Astrocyte (in vitro differentiated cells and primary cell): ENCODE results near the gene CDK14. TPM values are rescaled to one million over a fixed set of nuclear protein-coding genes. Genes with fewer than 3 reads are reported as not detected.

ENCODE experiments used
- DNase-seq: peaks from one replicate; pipeline ENCODE4 v3.0.0-alpha.2; 2010; ENCODE audit warnings: low read depth
- FAIRE-seq: peaks from 2 replicates; lab custom pipeline; 2011; peaks lifted over from hg19 to GRCh38; lab: Jason Lieb, UNC
- H2AFZ ChIP-seq: 2 replicates; pipeline ENCODE4 v1.6.0; 2012; ENCODE audit warnings: low read depth, low read length, inconsistent platforms
- H3K27ac ChIP-seq: 2 replicates; pipeline ENCODE4 v1.5.1; 2011; ENCODE audit warnings: low read depth, low read length, inconsistent platforms
- H3K27me3 ChIP-seq: 2 replicates; pipeline ENCODE4 v1.6.0; 2011; ENCODE audit warnings: low read length, inconsistent platforms; ENCODE audit not compliant: insufficient read depth
- H3K36me3 ChIP-seq: 2 replicates; pipeline ENCODE4 v1.5.1; 2011; ENCODE audit warnings: low read length, inconsistent platforms; ENCODE audit not compliant: insufficient read depth
- H3K4me1 ChIP-seq: 2 replicates; pipeline ENCODE4 v1.5.1; 2011; ENCODE audit warnings: low read length, inconsistent platforms; ENCODE audit not compliant: insufficient read depth
- H3K4me2 ChIP-seq: 2 replicates; pipeline ENCODE4 v1.6.0; 2012; ENCODE audit warnings: low read length, inconsistent platforms
- H3K4me3 ChIP-seq: 2 replicates; pipeline ENCODE4 v1.5.1; 2011; ENCODE audit warnings: low read depth, mild to moderate bottlenecking, low read length, inconsistent platforms; ENCODE audit not compliant: insufficient read depth
- H3K79me2 ChIP-seq: 2 replicates; pipeline ENCODE4 v1.6.0; 2012; ENCODE audit warnings: mild to moderate bottlenecking, low read length, inconsistent platforms; ENCODE audit not compliant: insufficient read depth
- H3K9ac ChIP-seq: 2 replicates; pipeline ENCODE4 v1.6.0; 2012; ENCODE audit warnings: mild to moderate bottlenecking, low read length, inconsistent platforms
- H3K9me3 ChIP-seq: 2 replicates; pipeline ENCODE4 v1.5.1; 2012; ENCODE audit warnings: low read depth, mild to moderate bottlenecking, low read length, inconsistent platforms; ENCODE audit not compliant: insufficient read depth
- H4K20me1 ChIP-seq: 2 replicates; pipeline ENCODE4 v1.6.0; 2012; ENCODE audit warnings: low read length, inconsistent platforms; ENCODE audit not compliant: insufficient read depth
- H3K27ac Mint-ChIP-seq: one replicate; pipeline ENCODE4 v1.8.0; 2021; ENCODE audit warnings: mild to moderate bottlenecking, mixed read lengths; ENCODE audit not compliant: unreplicated experiment
- H3K27me3 Mint-ChIP-seq: one replicate; pipeline ENCODE4 v1.8.0; 2021; ENCODE audit warnings: low read depth, mixed read lengths; ENCODE audit not compliant: unreplicated experiment
- H3K36me3 Mint-ChIP-seq: one replicate; pipeline ENCODE4 v1.8.0; 2021; ENCODE audit warnings: low read depth, mixed read lengths; ENCODE audit not compliant: unreplicated experiment
- H3K4me1 Mint-ChIP-seq: one replicate; pipeline ENCODE4 v1.8.0; 2021; ENCODE audit warnings: low read depth, mixed read lengths; ENCODE audit not compliant: unreplicated experiment
- H3K4me3 Mint-ChIP-seq: one replicate; pipeline ENCODE4 v1.8.0; 2021; ENCODE audit warnings: mild to moderate bottlenecking, moderate library complexity, mixed read lengths; ENCODE audit not compliant: unreplicated experiment
- H3K9me3 Mint-ChIP-seq: one replicate; pipeline ENCODE4 v1.8.0; 2021; ENCODE audit warnings: mild to moderate bottlenecking, mixed read lengths; ENCODE audit not compliant: unreplicated experiment
- CTCF ChIP-seq: IDR thresholded peaks from 2 replicates; pipeline ENCODE4 v1.5.1; 2011; ENCODE audit warnings: low read depth, mild to moderate bottlenecking, inconsistent platforms, low read length, moderate library complexity; ENCODE audit not compliant: insufficient read depth
- EZH2 ChIP-seq: IDR thresholded peaks from 2 replicates; pipeline ENCODE4 v1.6.1; 2012; ENCODE audit warnings: mild to moderate bottlenecking, low read length, inconsistent platforms; ENCODE audit not compliant: insufficient read depth
- total RNA-seq: library from RNA; stranded (reverse); gene quantifications from 2 replicates; pipeline ENCODE4 v1.2.1, GENCODE V29; 2021

CDK14 gene
- total RNA-seq, 1 donor from 2014 or later: 30.2 TPM

DNA sequence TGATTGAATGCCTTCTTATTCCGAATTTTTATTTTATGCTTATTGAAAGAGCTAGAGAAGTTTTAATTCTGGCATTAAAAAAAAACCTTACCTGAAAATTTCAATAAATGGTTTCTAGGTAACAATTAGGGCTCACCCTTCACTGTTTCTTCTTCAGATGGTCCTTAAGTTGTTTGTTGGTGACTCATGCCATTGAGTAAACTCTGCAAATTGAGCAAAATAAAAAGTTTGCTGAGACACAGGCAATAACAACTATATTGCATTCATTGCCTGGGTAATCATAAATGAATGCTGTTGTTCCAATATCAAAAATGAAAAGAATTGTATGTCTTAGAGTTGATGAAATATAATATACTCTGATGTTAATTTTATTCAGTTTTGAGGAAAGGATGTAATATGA lies 300.3 kb downstream of the CDK14 start:
- H3K9ac ChIP-seq: no peak overlapping the region
- H3K4me3 ChIP-seq: no peak overlapping the region
- no peaks in the 10 kb centered on the region for H3K36me3 ChIP-seq
- Mint-ChIP-seq H3K27me3 (no peaks in the 10 kb centered on the region), H3K4me1 (peaks cover 2% of the 10 kb centered on the region), H3K27ac (no peak overlapping the region), H3K36me3 (no peaks in the 10 kb centered on the region), H3K9me3 (no peaks in the 10 kb centered on the region), H3K4me3 (no peak overlapping the region)
- H3K4me1 ChIP-seq: no peaks in the 10 kb centered on the region
- no peaks in the 10 kb centered on the region for H3K79me2 ChIP-seq
- H4K20me1 ChIP-seq: no peaks in the 10 kb centered on the region
- H3K27ac ChIP-seq: no peak overlapping the region
- H2AFZ ChIP-seq: no peak overlapping the region
- H3K4me2 ChIP-seq: no peak overlapping the region
- TF ChIP-seq EZH2 (no peak), CTCF (no peak)
- DNase-seq: no peak
- no peaks in the 10 kb centered on the region for H3K27me3 ChIP-seq
- FAIRE-seq: no peak
- H3K9me3 ChIP-seq: no peaks in the 10 kb centered on the region

DNA sequence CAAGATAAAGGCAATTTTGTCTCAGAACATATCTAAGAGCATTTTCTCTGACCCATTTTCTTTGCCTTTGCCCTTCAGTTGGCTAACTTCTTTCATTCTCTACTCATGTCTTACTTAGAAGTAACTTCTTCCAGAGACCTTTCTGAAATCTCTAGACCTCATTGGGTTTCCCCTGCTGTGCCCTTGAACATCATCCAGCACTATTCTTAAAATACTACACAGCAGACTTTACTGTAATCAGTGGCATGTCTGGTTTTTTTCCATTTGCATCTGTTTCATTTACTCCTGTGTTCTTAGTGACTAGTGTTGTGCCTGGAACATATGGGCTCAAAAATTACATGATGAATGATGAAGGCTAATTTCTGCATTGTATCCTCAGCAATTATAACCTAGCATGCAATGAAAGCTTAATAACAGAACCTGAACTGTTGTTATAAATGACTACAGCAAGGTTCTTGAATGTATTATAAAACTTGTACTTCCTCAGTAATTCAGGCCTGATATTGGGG lies 301.9 kb downstream of the CDK14 start:
- no peak overlapping the region for H3K27ac Mint-ChIP-seq
- FAIRE-seq (no peak), DNase-seq (no peak)
- no peak for TF ChIP-seq CTCF
- TF ChIP-seq EZH2: no peak
- Histone ChIP-seq H3K4me3 (no peak overlapping the region), H4K20me1 (no peaks in the 10 kb centered on the region), H3K9ac (no peak overlapping the region), H3K36me3 (no peaks in the 10 kb centered on the region), H2AFZ (no peak overlapping the region), H3K79me2 (no peaks in the 10 kb centered on the region), H3K27ac (no peak overlapping the region), H3K27me3 (no peaks in the 10 kb centered on the region), H3K9me3 (no peaks in the 10 kb centered on the region), H3K4me2 (no peak overlapping the region), H3K4me1 (no peaks in the 10 kb centered on the region)
- no peaks in the 10 kb centered on the region for H3K9me3 Mint-ChIP-seq
- no peak overlapping the region for H3K4me3 Mint-ChIP-seq
- no peaks in the 10 kb centered on the region for H3K27me3 Mint-ChIP-seq
- H3K36me3 Mint-ChIP-seq: peaks cover 2% of the 10 kb centered on the region
- peaks cover 2% of the 10 kb centered on the region for H3K4me1 Mint-ChIP-seq

DNA sequence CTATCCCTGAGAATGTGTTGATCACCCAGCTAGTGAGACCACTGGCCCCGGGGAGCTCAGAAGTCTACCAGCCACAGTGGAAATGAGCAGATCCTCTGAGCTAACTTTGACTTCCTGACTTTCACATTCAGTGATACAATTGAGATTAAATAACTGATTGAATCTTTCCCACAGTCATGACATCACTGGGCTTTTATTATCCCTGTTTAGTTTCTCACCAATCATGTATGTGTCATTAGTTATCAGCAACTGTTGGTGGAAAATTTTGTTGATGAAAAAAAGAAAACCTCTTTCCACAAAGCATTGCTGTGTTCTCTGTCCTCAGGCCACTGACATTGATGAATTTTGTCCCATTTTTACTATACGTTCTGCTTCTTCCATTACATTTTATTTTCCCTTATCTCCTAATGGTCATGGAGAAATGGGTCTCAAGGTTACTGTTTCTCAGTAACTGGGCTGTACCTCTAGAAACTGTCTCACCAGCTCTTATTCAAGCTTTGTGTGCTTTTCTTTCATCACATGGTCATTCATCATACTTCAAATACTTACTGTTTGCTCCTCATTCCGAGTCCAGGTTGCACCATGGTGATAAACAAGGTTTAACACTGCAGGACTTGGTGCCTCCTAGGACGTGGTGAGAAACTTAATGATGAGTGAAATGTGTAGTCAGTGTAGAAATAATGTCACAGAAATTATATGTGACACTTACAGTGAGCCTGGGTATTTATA lies 304.7 kb downstream of the CDK14 start:
- H3K9me3 ChIP-seq: no peaks in the 10 kb centered on the region
- no peak overlapping the region for H2AFZ ChIP-seq
- peaks cover 2% of the 10 kb centered on the region for H3K4me1 Mint-ChIP-seq
- peaks cover 2% of the 10 kb centered on the region for H3K36me3 Mint-ChIP-seq
- DNase-seq: peak; percentile 35
- H4K20me1 ChIP-seq: no peaks in the 10 kb centered on the region
- no peaks in the 10 kb centered on the region for H3K9me3 Mint-ChIP-seq
- no peak overlapping the region for H3K27ac ChIP-seq
- H3K4me1 ChIP-seq: no peaks in the 10 kb centered on the region
- no peaks in the 10 kb centered on the region for H3K27me3 ChIP-seq
- no peaks in the 10 kb centered on the region for H3K79me2 ChIP-seq
- H3K27ac Mint-ChIP-seq: no peak overlapping the region
- no peak overlapping the region for H3K4me3 ChIP-seq
- no peaks in the 10 kb centered on the region for H3K36me3 ChIP-seq
- no peak overlapping the region for H3K9ac ChIP-seq
- no peak overlapping the region for H3K4me3 Mint-ChIP-seq
- no peak for FAIRE-seq
- no peak overlapping the region for H3K4me2 ChIP-seq
- no peak for TF ChIP-seq EZH2
- no peak for TF ChIP-seq CTCF
- H3K27me3 Mint-ChIP-seq: no peaks in the 10 kb centered on the region
